ENCODE data around the gene FGFBP2.

DNA sequence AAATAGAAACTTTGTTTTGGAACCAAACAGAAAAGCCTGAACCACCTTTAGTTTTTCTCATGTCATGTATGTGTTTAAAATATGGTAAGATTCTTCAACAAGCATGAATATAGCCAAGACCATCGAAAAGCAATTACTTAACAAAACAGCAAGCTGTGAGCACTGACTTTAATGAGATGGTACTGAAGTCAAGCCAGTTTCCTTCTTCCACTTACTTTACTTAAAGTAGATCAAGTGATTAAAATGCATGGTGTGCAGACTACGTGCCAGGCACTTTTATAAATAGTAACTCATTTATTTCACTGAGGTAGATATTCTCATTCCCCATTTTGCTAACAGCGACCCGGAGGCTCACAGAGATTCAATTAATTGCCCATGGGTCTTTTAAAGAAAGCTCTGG is 46.2 kb upstream of the FGFBP2 start:
- no peak for TF ChIP-seq POLR2A (IDR thresholded peaks at IDR 0.05)
- TF ChIP-seq, protein P1, sequence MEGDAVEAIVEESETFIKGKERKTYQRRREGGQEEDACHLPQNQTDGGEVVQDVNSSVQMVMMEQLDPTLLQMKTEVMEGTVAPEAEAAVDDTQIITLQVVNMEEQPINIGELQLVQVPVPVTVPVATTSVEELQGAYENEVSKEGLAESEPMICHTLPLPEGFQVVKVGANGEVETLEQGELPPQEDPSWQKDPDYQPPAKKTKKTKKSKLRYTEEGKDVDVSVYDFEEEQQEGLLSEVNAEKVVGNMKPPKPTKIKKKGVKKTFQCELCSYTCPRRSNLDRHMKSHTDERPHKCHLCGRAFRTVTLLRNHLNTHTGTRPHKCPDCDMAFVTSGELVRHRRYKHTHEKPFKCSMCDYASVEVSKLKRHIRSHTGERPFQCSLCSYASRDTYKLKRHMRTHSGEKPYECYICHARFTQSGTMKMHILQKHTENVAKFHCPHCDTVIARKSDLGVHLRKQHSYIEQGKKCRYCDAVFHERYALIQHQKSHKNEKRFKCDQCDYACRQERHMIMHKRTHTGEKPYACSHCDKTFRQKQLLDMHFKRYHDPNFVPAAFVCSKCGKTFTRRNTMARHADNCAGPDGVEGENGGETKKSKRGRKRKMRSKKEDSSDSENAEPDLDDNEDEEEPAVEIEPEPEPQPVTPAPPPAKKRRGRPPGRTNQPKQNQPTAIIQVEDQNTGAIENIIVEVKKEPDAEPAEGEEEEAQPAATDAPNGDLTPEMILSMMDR (IDR thresholded peaks at IDR 0.05) = no peak
